ENCODE measurements around the gene PHTF2.

- no peak for TF ChIP-seq CTCF (conservative IDR thresholded peaks at IDR 0.05)
- no peak for TF ChIP-seq EZH2 (IDR thresholded peaks at IDR 0.05; ENCODE audit: low read depth)
These were observed 44.6 kb downstream of the PHTF2 start for GRCh38 chr7:77843194-77843593.

Data from PC-9 (cell line).